Testis (tissue), 2 donors: Measurements from ENCODE around the gene LRRC41.

Experiments used
- CTCF ChIP-seq, 3 experiments: fragments of 450-650 bp in 2 of 3; fragments of 200-600 bp in 1 of 3; sonication (generic) in 1 of 3; IDR thresholded peaks; one replicate each; pipeline ENCODE4 v1.5.1; 2016 to 2019; ENCODE audit warnings: antibody characterized with exemption in 3 of 3, mild to moderate bottlenecking in 2 of 3, moderate library complexity in 1 of 3
- POLR2A ChIP-seq: fragments of 450-650 bp; IDR thresholded peaks from one replicate; pipeline ENCODE4 v1.6.1; 2017; ENCODE audit warnings: antibody characterized with exemption, mild to moderate bottlenecking, moderate library complexity

DNA sequence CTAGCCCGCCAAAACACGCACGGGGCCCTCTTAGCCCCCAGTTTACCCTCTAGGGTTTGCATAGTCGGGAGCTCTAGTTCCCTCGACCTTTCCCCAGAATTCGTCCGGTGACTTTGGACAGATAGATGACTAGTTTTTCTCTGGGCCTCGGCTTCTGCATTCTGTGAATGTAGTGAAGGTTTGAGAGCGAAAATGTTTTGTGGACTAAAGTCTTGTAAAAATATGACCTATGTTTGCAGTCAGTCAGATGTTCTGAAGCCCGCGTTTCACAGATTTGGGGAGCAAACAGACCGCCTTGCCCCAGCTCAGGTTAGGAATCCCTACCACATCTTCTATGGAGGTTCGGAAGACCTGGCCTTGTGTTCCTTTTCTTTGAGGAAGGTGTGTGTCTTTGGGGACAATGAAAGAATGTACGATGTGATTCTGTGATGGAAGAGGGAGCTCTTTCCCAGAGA, 483 bp upstream of the LRRC41 start:
- TF ChIP-seq CTCF (IDR thresholded peaks at IDR 0.05) (no peak), POLR2A (no peak)
